Mucosa of rectum (tissue), 2 donors: Measurements from ENCODE around the gene PSMD1.
"Not testable (repeated sequence)": the region's sequence is repeated elsewhere in the genome, so short reads cannot be mapped to it uniquely, and the experiment has no call there.

Source experiments
- H3K27ac ChIP-seq, 2 donors: one replicate each; pipeline ENCODE4 v1.7.0; 2013; ENCODE audit warnings: inconsistent platforms in 2 of 2, low read depth in 2 of 2, low read length in 2 of 2
- H3K27me3 ChIP-seq, 2 donors: one replicate each; pipeline ENCODE4 v1.7.0; 2013; ENCODE audit warnings: low read length in 2 of 2; ENCODE audit not compliant: control insufficient read depth in 2 of 2, insufficient read depth in 2 of 2
- H3K36me3 ChIP-seq, 2 donors: one replicate each; pipeline ENCODE4 v1.7.0; 2013; ENCODE audit warnings: low read length in 2 of 2; ENCODE audit not compliant: control insufficient read depth in 2 of 2, insufficient read depth in 2 of 2
- H3K4me1 ChIP-seq, 2 donors: one replicate each; pipeline ENCODE4 v1.7.0; 2013; ENCODE audit warnings: low read length in 2 of 2, mild to moderate bottlenecking in 1 of 2; ENCODE audit not compliant: control insufficient read depth in 2 of 2, insufficient read depth in 2 of 2
- H3K4me3 ChIP-seq, 2 donors: one replicate each; pipeline ENCODE4 v1.7.0; 2013; ENCODE audit warnings: low read length in 2 of 2
- H3K9ac ChIP-seq, 2 donors: one replicate each; pipeline ENCODE4 v1.7.0; 2013; ENCODE audit warnings: low read length in 2 of 2, low read depth in 1 of 2, mild to moderate bottlenecking in 1 of 2
- H3K9me3 ChIP-seq, 2 donors: one replicate each; pipeline ENCODE4 v1.7.0; 2013; ENCODE audit warnings: low read length in 2 of 2; ENCODE audit not compliant: control insufficient read depth in 2 of 2
- donor health status: healthy.
- donor health status: Normal muscosa, but diverticular disease.

PSMD1 gene

GRCh38 chr2:231053846-231054245 lies 2.8 kb upstream of the PSMD1 start:
- H3K36me3 ChIP-seq, result no peaks in the 10 kb centered on the region
- no peak overlapping the region for H3K27ac ChIP-seq
- H3K4me3 ChIP-seq, result no peak overlapping the region
- H3K4me1 ChIP-seq, result peaks cover 40 to 46% of the 10 kb centered on the region in 2 donors
- H3K9ac ChIP-seq, result no peak overlapping the region
- no peaks in the 10 kb centered on the region for H3K27me3 ChIP-seq
- H3K9me3 ChIP-seq, result no peaks in the 10 kb centered on the region

- no peaks in the 10 kb centered on the region for H3K9me3 ChIP-seq
- peaks cover 7 to 8% of the 10 kb centered on the region in 2 donors for H3K36me3 ChIP-seq
- H3K9ac ChIP-seq, result peak overlapping the region; percentile 84 to 90
- H3K27ac ChIP-seq, result no peak overlapping the region
- no peaks in the 10 kb centered on the region for H3K27me3 ChIP-seq
- H3K4me1 ChIP-seq, result peaks cover 17 to 18% of the 10 kb centered on the region in 2 donors
- peak overlapping the region; percentile 87 to 88 for H3K4me3 ChIP-seq
Observed at GRCh38 chr2:231057590-231057989, 923 bp downstream of the PSMD1 start.

- Histone ChIP-seq H3K27ac (no peak overlapping the region), H3K9me3 (no peaks in the 10 kb centered on the region), H3K4me1 (peaks cover 16 to 17% of the 10 kb centered on the region in 2 donors), H3K36me3 (peaks cover 21% of the 10 kb centered on the region in 2 donors), H3K9ac (no peak overlapping the region), H3K27me3 (no peaks in the 10 kb centered on the region), H3K4me3 (no peak overlapping the region)
Observed at GRCh38 chr2:231058761-231059550, 2.3 kb downstream of the PSMD1 start.

GRCh38 chr2:231059756-231060155 lies 3.1 kb downstream of the PSMD1 start:
- Histone ChIP-seq H3K9ac (no peak overlapping the region), H3K27me3 (no peaks in the 10 kb centered on the region)

GRCh38 chr2:231062776-231063175 lies 6.1 kb downstream of the PSMD1 start:
- Histone ChIP-seq H3K4me1 (peaks cover 12 to 13% of the 10 kb centered on the region in 2 donors), H3K9me3 (no peaks in the 10 kb centered on the region), H3K9ac (no peak overlapping the region), H3K27ac (no peak overlapping the region), H3K36me3 (peaks cover 30 to 35% of the 10 kb centered on the region in 2 donors), H3K27me3 (no peaks in the 10 kb centered on the region), H3K4me3 (no peak overlapping the region)

More at GRCh38 chr2:231059756-231060155, 3.1 kb downstream of the PSMD1 start:
- Histone ChIP-seq H3K27ac (no peak overlapping the region), H3K4me1 (peaks cover 16 to 17% of the 10 kb centered on the region in 2 donors), H3K9me3 (no peaks in the 10 kb centered on the region), H3K36me3 (peaks cover 23 to 28% of the 10 kb centered on the region in 2 donors), H3K4me3 (no peak overlapping the region)

- no peaks in the 10 kb centered on the region for H3K9me3 ChIP-seq
- no peaks in the 10 kb centered on the region for H3K27me3 ChIP-seq
- H3K9ac ChIP-seq, result no peak overlapping the region
- H3K4me1 ChIP-seq, result peaks cover 8 to 9% of the 10 kb centered on the region in 2 donors
- no peak overlapping the region for H3K27ac ChIP-seq
- no peak overlapping the region for H3K4me3 ChIP-seq
- H3K36me3 ChIP-seq, result peaks cover 35 to 38% of the 10 kb centered on the region in 2 donors
Observed at GRCh38 chr2:231063347-231063746, 6.7 kb downstream of the PSMD1 start.

- Histone ChIP-seq H3K27me3 (no peaks in the 10 kb centered on the region), H3K36me3 (peaks cover 44 to 46% of the 10 kb centered on the region in 2 donors), H3K9me3 (no peaks in the 10 kb centered on the region), H3K27ac (no peak overlapping the region), H3K9ac (no peak overlapping the region), H3K4me3 (no peak overlapping the region), H3K4me1 (no peaks in the 10 kb centered on the region)
Observed at GRCh38 chr2:231065966-231066365, 9.3 kb downstream of the PSMD1 start.

- not testable (repeated sequence) for H3K27me3 ChIP-seq, H3K9me3 ChIP-seq, H3K4me3 ChIP-seq, H3K27ac ChIP-seq, H3K9ac ChIP-seq, H3K4me1 ChIP-seq
- H3K36me3 ChIP-seq, result peaks cover 38 to 48% of the 10 kb centered on the region in 2 donors
Observed at GRCh38 chr2:231067531-231067930, 10.9 kb downstream of the PSMD1 start.

- H3K36me3 ChIP-seq, result peaks cover 27 to 44% of the 10 kb centered on the region in 2 donors
- H3K9ac ChIP-seq, result no peak overlapping the region
Observed at GRCh38 chr2:231068525-231069222, 12.0 kb downstream of the PSMD1 start.

GRCh38 chr2:231069379-231070054 lies 12.8 kb downstream of the PSMD1 start:
- Histone ChIP-seq H3K27me3 (no peaks in the 10 kb centered on the region), H3K9ac (no peak overlapping the region), H3K4me3 (no peak overlapping the region), H3K4me1 (no peaks in the 10 kb centered on the region), H3K36me3 (peaks cover 25 to 36% of the 10 kb centered on the region in 2 donors), H3K27ac (no peak overlapping the region), H3K9me3 (no peaks in the 10 kb centered on the region)

More at GRCh38 chr2:231068525-231069222, 12.0 kb downstream of the PSMD1 start:
- Histone ChIP-seq H3K27me3 (no peaks in the 10 kb centered on the region), H3K9me3 (no peaks in the 10 kb centered on the region), H3K4me3 (no peak overlapping the region), H3K27ac (no peak overlapping the region), H3K4me1 (no peaks in the 10 kb centered on the region)
